Left ventricle myocardium inferior (tissue), 1 donor: Measurements from ENCODE around the gene PROB1. TPM values are rescaled to one million over a fixed set of nuclear protein-coding genes. Genes with fewer than 3 reads are reported as not detected.

ENCODE experiments used
- DNase-seq: peaks from one replicate; pipeline ENCODE4 v3.0.0-alpha.2; 2020
- H3K27ac ChIP-seq: fragments of 200-600 bp; replicated peaks from 2 replicates; pipeline ENCODE4 v1.8.0; 2021
- H3K27me3 ChIP-seq: fragments of 200-600 bp; 2 replicates; pipeline ENCODE4 v1.8.0; 2021; ENCODE audit warnings: low read depth
- H3K36me3 ChIP-seq: fragments of 200-600 bp; 2 replicates; pipeline ENCODE4 v1.8.0; 2021
- H3K4me1 ChIP-seq: fragments of 200-600 bp; 2 replicates; pipeline ENCODE4 v1.8.0; 2021
- H3K4me3 ChIP-seq: fragments of 200-600 bp; 2 replicates; pipeline ENCODE4 v1.8.0; 2021; ENCODE audit warnings: mild to moderate bottlenecking, moderate library complexity
- H3K9me3 ChIP-seq: fragments of 200-600 bp; replicated peaks from 2 replicates; pipeline ENCODE4 v1.8.0; 2021
- CTCF ChIP-seq: fragments of 200-600 bp; IDR thresholded peaks from 2 replicates; pipeline ENCODE4 v1.8.0; 2021; ENCODE audit warnings: antibody characterized with exemption, mild to moderate bottlenecking, borderline replicate concordance
- intact Hi-C: fragments of 100-400 bp; cut with micrococcal nuclease; formaldehyde crosslinking; loops from one replicate; pipeline ENCODE4 v1.11.0; 2022
- total RNA-seq: library from RNA; stranded (reverse); fragmentation: NEBNext Ultra II Directional; extraction: Animal tissue kit (Norgen Biotek cat#: 25700); gene quantifications from one replicate; pipeline ENCODE4 v1.2.1, GENCODE V29; 2021
- donor health status: DM: no; HTN: yes; CAD: no; lungs with severe emphysema.

Gene PROB1
- total RNA-seq, 1 donor from 2014 or later = 46.3 TPM

GRCh38 chr5:139406963-139407362, 12.1 kb upstream of the PROB1 start:
- H3K9me3 ChIP-seq = no peaks in the 10 kb centered on the region
- H3K4me1 ChIP-seq = peaks cover 38% of the 10 kb centered on the region
- TF ChIP-seq CTCF = no peak
- H3K27ac ChIP-seq = no peak overlapping the region
- no peak overlapping the region for H3K4me3 ChIP-seq
- H3K36me3 ChIP-seq = peaks cover 2% of the 10 kb centered on the region
- DNase-seq = no peak
- H3K27me3 ChIP-seq = no peaks in the 10 kb centered on the region
- intact Hi-C loops = no loop called here

GRCh38 chr5:139404484-139404840, 9.6 kb upstream of the PROB1 start:
- Histone ChIP-seq H3K36me3 (peaks cover 5% of the 10 kb centered on the region), H3K4me1 (peaks cover 21% of the 10 kb centered on the region), H3K27me3 (no peaks in the 10 kb centered on the region), H3K9me3 (no peaks in the 10 kb centered on the region), H3K27ac (peak overlapping the region; percentile 92), H3K4me3 (peak overlapping the region; percentile 66)
- no peak for DNase-seq
- TF ChIP-seq CTCF = no peak
- intact Hi-C loops = no loop called here

- no peaks in the 10 kb centered on the region for H3K27me3 ChIP-seq
- TF ChIP-seq CTCF = no peak
- H3K27ac ChIP-seq = peak within 1 kb of the TSS; percentile 92
- peaks cover 21% of the 10 kb centered on the region for H3K4me1 ChIP-seq
- H3K36me3 ChIP-seq = peaks cover 5% of the 10 kb centered on the region
- no peaks in the 10 kb centered on the region for H3K9me3 ChIP-seq
- peak within 1 kb of the TSS; percentile 66 for H3K4me3 ChIP-seq
- intact Hi-C loops = no loop called here
- DNase-seq = peak; percentile 98
These were observed 9.0 kb upstream of the PROB1 start, which contains the start of gene SPATA24 for GRCh38 chr5:139403787-139404483. TSS of gene SPATA24 (minus strand) at chr5:139404089. CDS start at chr5:139404060, 29 bp downstream.

GRCh38 chr5:139403418-139403786, 8.5 kb upstream of the PROB1 start:
- no peak for DNase-seq
- H3K27ac ChIP-seq = peak overlapping the region; percentile 92
- no peaks in the 10 kb centered on the region for H3K9me3 ChIP-seq
- H3K4me1 ChIP-seq = peaks cover 21% of the 10 kb centered on the region
- peak overlapping the region; percentile 66 for H3K4me3 ChIP-seq
- intact Hi-C loops = no loop called here
- no peak for TF ChIP-seq CTCF
- peaks cover 5% of the 10 kb centered on the region for H3K36me3 ChIP-seq
- H3K27me3 ChIP-seq = no peaks in the 10 kb centered on the region

GRCh38 chr5:139402561-139403158, 7.8 kb upstream of the PROB1 start:
- peaks cover 27% of the 10 kb centered on the region for H3K4me1 ChIP-seq
- H3K4me3 ChIP-seq = no peak overlapping the region
- DNase-seq = no peak
- peak overlapping the region; percentile 92 for H3K27ac ChIP-seq
- no peaks in the 10 kb centered on the region for H3K27me3 ChIP-seq
- intact Hi-C loops = no loop called here
- H3K36me3 ChIP-seq = peaks cover 5% of the 10 kb centered on the region
- TF ChIP-seq CTCF = peak; percentile 37
- H3K9me3 ChIP-seq = no peaks in the 10 kb centered on the region
